K562 (cell line): ENCODE results near the gene CD14. TPM values are rescaled to one million over a fixed set of nuclear protein-coding genes. Genes with fewer than 3 reads are reported as not detected.

Experiments
- CHD7 ChIP-seq: fragments of 200-600 bp; sonication (generic); IDR thresholded peaks from one replicate; pipeline ENCODE4 v1.6.1; 2012; ENCODE audit warnings: mild to moderate bottlenecking, low read depth, low read length, inconsistent platforms
- HDAC2 ChIP-seq: fragments of 450-650 bp; IDR thresholded peaks from 2 replicates; pipeline ENCODE4 v1.6.1; 2016; ENCODE audit warnings: mild to moderate bottlenecking
- KDM5B ChIP-seq: fragments of 200-600 bp; sonication (generic); IDR thresholded peaks from 2 replicates; pipeline ENCODE4 v1.6.1; 2012; ENCODE audit warnings: low read depth, mild to moderate bottlenecking, moderate library complexity, low read length, control low read depth, inconsistent platforms; ENCODE audit not compliant: insufficient replicate concordance
- MECOM ChIP-seq: fragments of 250-450 bp; sonication (Bioruptor Pico); IDR thresholded peaks from 2 replicates; pipeline ENCODE4 v1.8.0; 2022; ENCODE audit warnings: inconsistent platforms
- MEF2D ChIP-seq: conservative IDR thresholded peaks from 2 replicates; pipeline ENCODE4 v1.6.1; 2016; ENCODE audit warnings: low read depth, missing genetic modification characterization, missing compliant biosample characterization
- POLR3A ChIP-seq: IDR thresholded peaks from 2 replicates; pipeline ENCODE4 v1.6.1; 2011; ENCODE audit warnings: borderline replicate concordance, mild to moderate bottlenecking, moderate library complexity; ENCODE audit not compliant: insufficient read length, insufficient read depth; ENCODE audit errors: extremely low read depth
- ZBTB5 ChIP-seq: fragments of 450-650 bp; IDR thresholded peaks from 2 replicates; pipeline ENCODE4 v1.6.1; 2017; ENCODE audit warnings: antibody characterized with exemption
- ZNF655 ChIP-seq: fragments of 250-450 bp; sonication (Bioruptor Pico); IDR thresholded peaks from 2 replicates; pipeline ENCODE4 v1.5.0; 2021
- polyA plus RNA-seq, 8 experiments: library from polyadenylated mRNA; depleted of rRNA in 4 of 8; stranded (reverse) in 5 of 8; unstranded in 3 of 8; fragments of >200 nt; fragmentation: Nextera tagmentation in 2 of 8; fragmentation: Illumina TruSeq in 1 of 8; extraction: Ambion mirVana in 2 of 8; extraction: Trizol in 1 of 8; gene quantifications; 2 replicates each; pipeline versions ENCODE4 v1.2.1 to v1.2.3, GENCODE V29; 2011 to 2014; ENCODE audit warnings: inconsistent platforms in 1 of 8, missing spikeins in 1 of 8
- total RNA-seq, 7 experiments: library from RNA; depleted of rRNA in 6 of 7; stranded (reverse); fragments of >200 nt in 6 of 7; fragmentation: Illumina TruSeq in 2 of 7; extraction: Trizol in 2 of 7; gene quantifications; 2 replicates each; pipeline versions ENCODE4 v1.2.1 to v1.2.3, GENCODE V29; 2011 to 2021; ENCODE audit warnings: low replicate concordance in 1 of 7
- TF ChIP-seq, protein P1 (sequence below): sonication (generic); formaldehyde crosslinking; IDR thresholded peaks from 2 replicates; pipeline ENCODE4 v1.8.1; 2023; ENCODE audit warnings: mild to moderate bottlenecking, missing genetic modification reagents

Gene CD14
- total and polyA plus RNA-seq, 9 of the 15 experiments (the other 6 are each of a cell fraction or from before 2014, with no cell fraction given): 0.07 to 0.47 (median 0.14) TPM; not detected in 2

DNA sequence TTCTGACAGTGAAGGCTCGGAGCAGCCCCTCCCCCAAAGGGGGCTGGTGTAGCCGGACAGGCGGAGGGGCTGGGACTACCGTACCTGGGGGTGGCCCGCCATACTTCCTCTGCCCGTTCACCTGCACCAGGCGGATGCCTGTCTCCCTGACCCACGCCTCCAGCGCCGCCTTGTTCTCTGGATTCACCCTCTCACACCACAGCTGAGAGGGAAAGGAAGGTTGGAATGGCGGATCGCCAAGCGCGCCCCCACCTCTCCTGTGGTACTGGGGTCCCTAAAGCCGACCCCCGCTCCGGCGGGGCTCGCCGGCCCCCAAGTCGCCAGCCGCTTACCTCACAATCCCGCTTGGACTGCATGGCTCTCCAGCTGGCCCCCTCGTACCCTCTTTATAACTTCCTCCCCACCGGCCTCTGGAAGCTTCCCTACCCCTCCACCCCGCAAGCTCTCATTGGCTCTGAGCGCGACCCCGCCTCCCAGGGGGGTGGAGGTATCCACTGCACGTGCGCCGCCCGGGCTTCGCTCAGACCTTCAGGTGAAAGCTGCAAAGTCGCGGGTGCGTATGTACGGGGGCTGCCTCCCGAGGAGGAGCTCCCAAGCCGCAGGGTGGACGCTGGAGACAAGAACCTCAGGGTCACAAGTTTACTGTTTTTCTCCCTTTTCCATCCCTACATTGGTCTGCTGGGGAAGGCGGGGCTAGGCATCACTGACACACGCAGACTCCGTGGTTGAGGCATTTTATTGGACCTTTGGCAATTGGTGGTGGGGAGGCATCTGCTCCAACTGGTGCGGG, 40.4 kb upstream of the CD14 start, which contains the start of gene DND1 (continued):
- TF ChIP-seq, protein P1, sequence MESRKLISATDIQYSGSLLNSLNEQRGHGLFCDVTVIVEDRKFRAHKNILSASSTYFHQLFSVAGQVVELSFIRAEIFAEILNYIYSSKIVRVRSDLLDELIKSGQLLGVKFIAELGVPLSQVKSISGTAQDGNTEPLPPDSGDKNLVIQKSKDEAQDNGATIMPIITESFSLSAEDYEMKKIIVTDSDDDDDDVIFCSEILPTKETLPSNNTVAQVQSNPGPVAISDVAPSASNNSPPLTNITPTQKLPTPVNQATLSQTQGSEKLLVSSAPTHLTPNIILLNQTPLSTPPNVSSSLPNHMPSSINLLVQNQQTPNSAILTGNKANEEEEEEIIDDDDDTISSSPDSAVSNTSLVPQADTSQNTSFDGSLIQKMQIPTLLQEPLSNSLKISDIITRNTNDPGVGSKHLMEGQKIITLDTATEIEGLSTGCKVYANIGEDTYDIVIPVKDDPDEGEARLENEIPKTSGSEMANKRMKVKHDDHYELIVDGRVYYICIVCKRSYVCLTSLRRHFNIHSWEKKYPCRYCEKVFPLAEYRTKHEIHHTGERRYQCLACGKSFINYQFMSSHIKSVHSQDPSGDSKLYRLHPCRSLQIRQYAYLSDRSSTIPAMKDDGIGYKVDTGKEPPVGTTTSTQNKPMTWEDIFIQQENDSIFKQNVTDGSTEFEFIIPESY (CRISPR knock-in tag): 0 out of 2 replicates have a peak, but pooled peaks have one; percentile 9
- TF ChIP-seq ZNF655 (CRISPR knock-in tag): no peak
- no peak for TF ChIP-seq POLR3A
- no peak for TF ChIP-seq CHD7
- TF ChIP-seq MECOM (CRISPR knock-in tag): no peak
- no peak for TF ChIP-seq MEF2D (tag)
- TF ChIP-seq ZBTB5: no peak
- no peak for TF ChIP-seq KDM5B
- TF ChIP-seq HDAC2: no peak
